Left ventricle myocardium inferior (tissue), 1 donor: ENCODE measurements around the gene IPO7. TPM values are rescaled to one million over a fixed set of nuclear protein-coding genes. Genes with fewer than 3 reads are reported as not detected.

Experiments used
- DNase-seq: peaks from one replicate; pipeline ENCODE4 v3.0.0-alpha.2; 2020
- H3K27ac ChIP-seq: fragments of 200-600 bp; replicated peaks from 2 replicates; pipeline ENCODE4 v1.8.0; 2021
- H3K27me3 ChIP-seq: fragments of 200-600 bp; 2 replicates; pipeline ENCODE4 v1.8.0; 2021; ENCODE audit warnings: low read depth
- H3K36me3 ChIP-seq: fragments of 200-600 bp; 2 replicates; pipeline ENCODE4 v1.8.0; 2021
- H3K4me1 ChIP-seq: fragments of 200-600 bp; 2 replicates; pipeline ENCODE4 v1.8.0; 2021
- H3K4me3 ChIP-seq: fragments of 200-600 bp; 2 replicates; pipeline ENCODE4 v1.8.0; 2021; ENCODE audit warnings: mild to moderate bottlenecking, moderate library complexity
- H3K9me3 ChIP-seq: fragments of 200-600 bp; replicated peaks from 2 replicates; pipeline ENCODE4 v1.8.0; 2021
- CTCF ChIP-seq: fragments of 200-600 bp; IDR thresholded peaks from 2 replicates; pipeline ENCODE4 v1.8.0; 2021; ENCODE audit warnings: antibody characterized with exemption, mild to moderate bottlenecking, borderline replicate concordance
- intact Hi-C: fragments of 100-400 bp; cut with micrococcal nuclease; formaldehyde crosslinking; loops from one replicate; pipeline ENCODE4 v1.11.0; 2022
- total RNA-seq: library from RNA; stranded (reverse); fragmentation: NEBNext Ultra II Directional; extraction: Animal tissue kit (Norgen Biotek cat#: 25700); gene quantifications from one replicate; pipeline ENCODE4 v1.2.1, GENCODE V29; 2021
- donor health status: DM: no; HTN: yes; CAD: no; lungs with severe emphysema.

IPO7 gene
- total RNA-seq, 1 donor from 2014 or later, result 150 TPM

- Histone ChIP-seq H3K36me3 (no peaks in the 10 kb centered on the region), H3K4me3 (no peak overlapping the region), H3K4me1 (peaks cover 32% of the 10 kb centered on the region), H3K27ac (peak overlapping the region; percentile 37), H3K9me3 (no peaks in the 10 kb centered on the region), H3K27me3 (no peaks in the 10 kb centered on the region)
- intact Hi-C loops, result no loop called here
- TF ChIP-seq CTCF, result no peak
- DNase-seq, result no peak
These were observed 16.9 kb upstream of the IPO7 start for GRCh38 chr11:9367551-9367950.

GRCh38 chr11:9377036-9377435, 7.4 kb upstream of the IPO7 start:
- Histone ChIP-seq H3K27ac (no peak overlapping the region), H3K4me3 (no peak overlapping the region), H3K36me3 (no peaks in the 10 kb centered on the region), H3K9me3 (no peaks in the 10 kb centered on the region), H3K4me1 (peaks cover 6% of the 10 kb centered on the region), H3K27me3 (no peaks in the 10 kb centered on the region)
- TF ChIP-seq CTCF, result no peak
- intact Hi-C loops, result no loop called here
- no peak for DNase-seq

GRCh38 chr11:9379041-9379440, 5.4 kb upstream of the IPO7 start:
- Histone ChIP-seq H3K36me3 (no peaks in the 10 kb centered on the region), H3K4me1 (peaks cover 8% of the 10 kb centered on the region), H3K27me3 (no peaks in the 10 kb centered on the region), H3K4me3 (no peak overlapping the region), H3K9me3 (no peaks in the 10 kb centered on the region), H3K27ac (no peak overlapping the region)
- intact Hi-C loops, result no loop called here
- no peak for TF ChIP-seq CTCF
- no peak for DNase-seq

- TF ChIP-seq CTCF, result no peak
- DNase-seq, result peak; percentile 39
- Histone ChIP-seq H3K36me3 (no peaks in the 10 kb centered on the region), H3K4me1 (peaks cover 24% of the 10 kb centered on the region), H3K9me3 (no peaks in the 10 kb centered on the region), H3K4me3 (no peak overlapping the region), H3K27ac (peak overlapping the region; percentile 84), H3K27me3 (no peaks in the 10 kb centered on the region)
- intact Hi-C loops, result loop anchor here (10.0 kb wide), 1 partner anchor 66 kb away; the partner anchor contains the start of gene TMEM41B
These were observed 3.7 kb upstream of the IPO7 start for GRCh38 chr11:9380773-9381172.

GRCh38 chr11:9385327-9385899, 961 bp downstream of the IPO7 start:
- Histone ChIP-seq H3K27ac (peak overlapping the region; percentile 97), H3K4me3 (peak overlapping the region; percentile 97), H3K36me3 (no peaks in the 10 kb centered on the region), H3K4me1 (peaks cover 64% of the 10 kb centered on the region), H3K9me3 (no peaks in the 10 kb centered on the region), H3K27me3 (no peaks in the 10 kb centered on the region)
- DNase-seq, result no peak
- peak; percentile 1 for TF ChIP-seq CTCF
- intact Hi-C loops, result loop anchor here (10.0 kb wide), 1 partner anchor 71 kb away; the partner anchor contains the start of gene TMEM41B
